OCI-LY7 (cell line): ENCODE measurements around the gene ALKBH3. TPM values are rescaled to one million over a fixed set of nuclear protein-coding genes. Genes with fewer than 3 reads are reported as not detected.

Source experiments
- BruUV-seq: library from RNA; stranded (reverse); fragments of 400-500 nt; replicated peaks from 2 replicates; lab custom pipeline; 2021; lab: Mats Ljungman, UMichigan
- CTCF ChIA-PET: fragments of 300-600 bp; sonication (Branson Sonifier 250); formaldehyde crosslinking; loops from one replicate; lab custom pipeline; 2022; ENCODE audit warnings: antibody characterized with exemption; ENCODE audit not compliant: unreplicated experiment; lab: Charles Lee
- POLR2A ChIA-PET: fragments of 300-600 bp; sonication (Branson Sonifier 250); formaldehyde crosslinking; loops from one replicate; lab custom pipeline; 2022; ENCODE audit warnings: antibody characterized with exemption; lab: Charles Lee
- DNase-seq: peaks from one replicate; pipeline ENCODE4 v3.0.0-alpha.2; 2015; ENCODE audit warnings: low spot score
- H2AFZ ChIP-seq: fragments of 200-600 bp; sonication (generic), shearing (Covaris generic); 2 replicates; pipeline ENCODE4 v1.6.1; 2014; ENCODE audit warnings: mild to moderate bottlenecking, antibody characterized with exemption, low read length, moderate library complexity
- H3K27ac ChIP-seq: fragments of 200-600 bp; sonication (generic); 2 replicates; pipeline ENCODE4 v1.5.1; 2014; ENCODE audit warnings: mixed run types, low read depth, mild to moderate bottlenecking, moderate library complexity, low read length, inconsistent platforms; ENCODE audit not compliant: poor library complexity, severe bottlenecking
- H3K36me3 ChIP-seq: fragments of 200-600 bp; sonication (generic); 2 replicates; pipeline ENCODE4 v1.6.1; 2014; ENCODE audit warnings: mild to moderate bottlenecking, antibody characterized with exemption, low read length, moderate library complexity, mixed read lengths; ENCODE audit not compliant: insufficient read depth
- H3K4me1 ChIP-seq: fragments of 200-600 bp; sonication (generic); 2 replicates; pipeline ENCODE4 v1.5.1; 2014; ENCODE audit warnings: mild to moderate bottlenecking, low read length; ENCODE audit not compliant: insufficient read depth, poor library complexity, severe bottlenecking
- H3K4me2 ChIP-seq: fragments of 200-600 bp; sonication (generic); 2 replicates; pipeline ENCODE4 v1.6.1; 2014; ENCODE audit warnings: mild to moderate bottlenecking, low read length
- H3K4me3 ChIP-seq: fragments of 200-600 bp; sonication (generic); 2 replicates; pipeline ENCODE4 v1.5.1; 2014; ENCODE audit warnings: mild to moderate bottlenecking, low read depth, low read length; ENCODE audit not compliant: poor library complexity, severe bottlenecking
- H3K79me2 ChIP-seq: fragments of 200-600 bp; sonication (generic); 2 replicates; pipeline ENCODE4 v1.6.1; 2016; ENCODE audit warnings: low read depth, mild to moderate bottlenecking, low read length, moderate library complexity, mixed read lengths; ENCODE audit not compliant: insufficient read depth
- H3K9me2 ChIP-seq: fragments of 200-600 bp; sonication (generic); 2 replicates; pipeline ENCODE4 v1.6.1; 2016; ENCODE audit warnings: mild to moderate bottlenecking, low read length, mixed read lengths; ENCODE audit not compliant: insufficient read depth
- H3K9me3 ChIP-seq: fragments of 200-600 bp; sonication (generic); 2 replicates; pipeline ENCODE4 v1.6.1; 2014; ENCODE audit warnings: mild to moderate bottlenecking, mixed run types, low read length, mixed read lengths
- H4K20me1 ChIP-seq: fragments of 200-600 bp; sonication (generic); 2 replicates; pipeline ENCODE4 v1.6.1; 2014; ENCODE audit warnings: mild to moderate bottlenecking, antibody characterized with exemption, low read length, moderate library complexity, mixed read lengths; ENCODE audit not compliant: insufficient read depth
- CTCF ChIP-seq: fragments of 200-600 bp; sonication (generic); conservative IDR thresholded peaks from 2 replicates; pipeline ENCODE4 v1.5.1; 2014; ENCODE audit warnings: mild to moderate bottlenecking, antibody characterized with exemption, low read length, moderate library complexity, mixed read lengths
- EZH2phosphoT487 ChIP-seq: fragments of 200-600 bp; sonication (generic); IDR thresholded peaks from 2 replicates; pipeline ENCODE4 v1.6.1; 2018; ENCODE audit warnings: low read depth, borderline replicate concordance, mild to moderate bottlenecking, mixed run types, antibody characterized with exemption, low read length, moderate library complexity, mixed read lengths
- intact Hi-C: fragments of 100-400 bp; cut with micrococcal nuclease; formaldehyde crosslinking; loops from one replicate; pipeline ENCODE4 v1.10.0; 2022; ENCODE audit not compliant: unreplicated experiment
- total RNA-seq, 2 experiments: library from RNA; depleted of rRNA in 1 of 2; stranded (reverse); fragments of >200 nt in 1 of 2; shearing (Covaris generic) in 1 of 2; gene quantifications; 2 replicates each; pipeline ENCODE4 v1.2.3, GENCODE V29; 2014 to 2022

Gene ALKBH3
- total RNA-seq, 2 experiments from 2014 or later = not detected

- intact Hi-C loops = no loop called here
Measured at GRCh38 chr11:43895601-43896000, 15.0 kb downstream of the ALKBH3 start.

GRCh38 chr11:43898574-43898973, 17.9 kb downstream of the ALKBH3 start:
- no peak for DNase-seq
- no peak overlapping the region for H3K4me3 ChIP-seq
- no peaks in the 10 kb centered on the region for H3K4me1 ChIP-seq
- BruUV-seq = no TSS peak
- H3K27ac ChIP-seq = no peak overlapping the region
- H4K20me1 ChIP-seq = no peaks in the 10 kb centered on the region
- no peak overlapping the region for H3K4me2 ChIP-seq
- H3K79me2 ChIP-seq = no peaks in the 10 kb centered on the region
- POLR2A ChIA-PET = no interaction called here
- H2AFZ ChIP-seq = no peak overlapping the region
- intact Hi-C loops = no loop called here
- TF ChIP-seq EZH2phosphoT487 (no peak), CTCF (no peak)
- H3K36me3 ChIP-seq = no peaks in the 10 kb centered on the region
- H3K9me2 ChIP-seq = no peaks in the 10 kb centered on the region
- CTCF ChIA-PET = interaction anchor here (0.6 kb wide), 1 partner anchor 97 kb away, joined by 4 read pairs; no protein-coding TSS in a partner anchor
- H3K9me3 ChIP-seq = no peaks in the 10 kb centered on the region

More at GRCh38 chr11:43895601-43896000, 15.0 kb downstream of the ALKBH3 start:
- no peaks in the 10 kb centered on the region for H3K4me1 ChIP-seq
- DNase-seq = no peak
- ChIA-PET CTCF (no interaction called here), POLR2A (no interaction called here)
- no peaks in the 10 kb centered on the region for H3K79me2 ChIP-seq
- TF ChIP-seq EZH2phosphoT487 (no peak), CTCF (no peak)
- no peaks in the 10 kb centered on the region for H3K36me3 ChIP-seq
- H3K9me3 ChIP-seq = no peaks in the 10 kb centered on the region
- H3K9me2 ChIP-seq = no peaks in the 10 kb centered on the region
- H2AFZ ChIP-seq = no peak overlapping the region
- H3K4me2 ChIP-seq = no peak overlapping the region
- H3K27ac ChIP-seq = no peak overlapping the region
- H3K4me3 ChIP-seq = no peak overlapping the region
- no TSS peak for BruUV-seq
- no peaks in the 10 kb centered on the region for H4K20me1 ChIP-seq

DNA sequence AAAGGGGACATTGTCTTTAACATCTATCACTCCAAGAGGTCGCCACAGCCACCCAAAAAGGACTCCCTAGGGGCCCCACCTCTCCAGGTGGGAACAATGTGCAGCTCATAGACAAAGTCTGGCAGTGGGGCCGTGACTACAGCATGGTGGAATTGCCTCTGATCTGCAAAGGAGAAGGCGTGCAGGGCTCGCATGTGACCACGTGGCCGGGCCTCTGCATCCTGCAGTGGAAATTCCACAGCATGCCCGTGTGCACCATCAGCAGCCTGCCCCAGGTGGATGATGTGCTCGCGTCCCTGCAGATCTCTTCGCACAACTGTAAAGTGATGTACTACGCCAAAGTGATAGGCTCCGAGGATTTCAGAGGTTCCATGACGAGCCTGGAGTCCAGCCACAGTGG, 18.5 kb downstream of the ALKBH3 start:
- Histone ChIP-seq H3K4me1 (no peaks in the 10 kb centered on the region), H3K4me2 (no peak overlapping the region), H3K36me3 (no peaks in the 10 kb centered on the region), H3K9me2 (no peaks in the 10 kb centered on the region), H4K20me1 (no peaks in the 10 kb centered on the region), H3K4me3 (no peak overlapping the region), H2AFZ (no peak overlapping the region), H3K79me2 (no peaks in the 10 kb centered on the region), H3K9me3 (no peaks in the 10 kb centered on the region), H3K27ac (no peak overlapping the region)
- no peak for DNase-seq
- BruUV-seq = no TSS peak
- intact Hi-C loops = no loop called here
- POLR2A ChIA-PET = no interaction called here
- CTCF ChIA-PET = no interaction called here
- TF ChIP-seq CTCF (no peak), EZH2phosphoT487 (no peak)
